Iris pigment epithelial cell (primary cell): Measurements from ENCODE around the gene DONSON.

ENCODE experiments used
- DNase-seq: peaks from one replicate; pipeline ENCODE4 v3.0.0-alpha.2; 2011; ENCODE audit warnings: low read depth

The DONSON gene

GRCh38 chr21:33561373-33561772 lies 27.1 kb downstream of the DONSON start:
- DNase-seq = no peak

DNA sequence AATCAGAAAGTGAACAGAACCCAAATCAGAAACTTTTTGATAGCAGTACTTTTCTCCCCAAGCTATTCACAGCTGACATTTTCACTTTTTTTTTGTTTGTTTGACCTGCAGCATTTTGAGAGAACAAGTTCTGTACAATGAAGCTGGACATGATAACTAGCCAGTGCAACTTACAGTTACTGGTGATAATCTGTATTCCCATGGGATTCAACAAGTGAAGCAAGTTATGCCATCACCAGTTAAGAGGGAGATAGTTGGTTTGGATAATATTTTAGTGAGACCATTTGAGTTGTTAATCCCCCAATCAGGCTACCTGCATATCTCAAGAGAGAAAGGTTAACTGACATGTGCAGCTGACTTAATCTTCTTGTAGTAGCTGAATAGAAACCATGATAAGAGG lies 27.5 kb downstream of the DONSON start:
- no peak for DNase-seq

DNA sequence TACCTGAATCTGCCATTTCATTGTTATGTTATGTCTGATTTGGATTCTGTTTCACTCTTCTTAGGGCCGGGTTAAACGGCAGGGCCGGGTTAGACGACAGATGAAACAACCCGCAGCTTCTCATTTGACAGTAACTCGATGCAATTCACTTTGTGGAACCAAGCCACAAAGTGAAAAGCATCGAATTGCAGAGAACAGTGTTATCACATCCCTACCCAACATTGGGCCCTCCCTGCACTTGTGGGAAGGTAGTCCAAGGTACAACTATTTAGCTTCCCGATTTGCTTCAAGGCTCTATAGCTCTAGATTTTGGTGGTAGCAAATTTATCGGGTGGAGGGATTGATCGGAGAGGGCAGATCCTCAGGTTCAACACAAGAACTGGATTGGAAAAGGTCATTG lies 28.7 kb downstream of the DONSON start:
- no peak for DNase-seq

GRCh38 chr21:33558777-33559421 lies 29.6 kb downstream of the DONSON start:
- DNase-seq = no peak

DNA sequence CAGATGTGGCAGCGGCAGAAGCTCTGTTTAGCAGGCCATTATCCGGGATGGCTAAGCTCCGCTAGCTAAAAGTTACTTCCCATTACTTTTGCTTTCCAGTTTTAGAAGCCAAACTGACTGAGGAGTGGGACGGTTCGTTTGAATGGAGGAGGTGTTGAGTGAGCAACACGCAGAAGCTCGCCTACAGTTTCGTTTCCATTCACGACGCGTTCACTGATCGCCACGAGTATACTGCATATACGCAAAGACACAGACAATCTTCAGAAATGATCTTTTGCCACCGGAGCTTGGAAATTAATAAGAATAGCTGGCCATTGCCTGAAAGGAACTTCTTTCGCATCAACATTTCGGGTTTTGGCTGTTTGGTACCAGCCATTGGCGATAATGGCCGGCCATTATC lies 31.0 kb downstream of the DONSON start:
- DNase-seq = no peak

DNA sequence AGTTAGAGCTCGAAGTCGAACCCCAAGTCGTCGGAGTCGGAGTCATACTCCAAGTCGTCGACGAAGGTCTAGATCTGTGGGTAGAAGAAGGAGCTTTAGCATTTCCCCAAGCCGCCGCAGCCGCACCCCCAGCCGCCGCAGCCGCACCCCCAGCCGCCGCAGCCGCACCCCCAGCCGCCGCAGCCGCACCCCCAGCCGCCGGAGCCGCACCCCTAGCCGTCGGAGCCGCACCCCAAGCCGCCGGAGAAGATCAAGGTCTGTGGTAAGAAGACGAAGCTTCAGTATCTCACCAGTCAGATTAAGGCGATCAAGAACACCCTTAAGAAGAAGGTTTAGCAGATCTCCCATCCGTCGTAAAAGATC lies 33.5 kb downstream of the DONSON start:
- no peak for DNase-seq

DNA sequence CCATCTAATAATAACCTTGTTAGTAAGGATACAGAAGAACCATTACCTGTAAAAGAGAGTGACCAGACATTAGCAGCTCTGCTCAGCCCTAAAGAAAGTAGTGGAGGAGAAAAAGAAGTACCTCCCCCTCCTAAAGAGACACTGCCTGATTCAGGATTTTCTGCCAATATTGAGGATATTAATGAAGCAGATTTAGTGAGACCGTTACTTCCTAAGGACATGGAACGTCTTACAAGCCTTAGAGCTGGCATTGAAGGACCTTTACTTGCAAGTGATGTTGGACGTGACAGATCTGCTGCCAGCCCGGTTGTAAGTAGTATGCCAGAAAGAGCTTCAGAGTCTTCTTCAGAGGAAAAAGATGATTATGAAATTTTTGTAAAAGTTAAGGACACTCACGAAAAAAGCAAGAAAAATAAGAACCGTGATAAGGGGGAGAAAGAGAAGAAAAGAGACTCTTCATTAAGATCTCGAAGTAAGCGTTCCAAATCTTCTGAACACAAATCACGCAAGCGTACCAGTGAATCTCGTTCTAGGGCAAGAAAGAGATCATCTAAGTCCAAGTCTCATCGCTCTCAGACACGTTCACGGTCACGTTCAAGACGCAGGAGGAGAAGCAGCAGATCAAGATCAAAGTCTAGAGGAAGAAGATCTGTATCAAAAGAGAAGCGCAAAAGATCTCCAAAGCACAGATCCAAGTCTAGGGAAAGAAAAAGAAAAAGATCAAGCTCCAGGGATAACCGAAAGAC lies 34.1 kb downstream of the DONSON start:
- no peak for DNase-seq

- no peak for DNase-seq
These were observed 35.4 kb downstream of the DONSON start for GRCh38 chr21:33552999-33553598.

- DNase-seq = no peak
These were observed 36.1 kb downstream of the DONSON start for GRCh38 chr21:33552093-33552998.

DNA sequence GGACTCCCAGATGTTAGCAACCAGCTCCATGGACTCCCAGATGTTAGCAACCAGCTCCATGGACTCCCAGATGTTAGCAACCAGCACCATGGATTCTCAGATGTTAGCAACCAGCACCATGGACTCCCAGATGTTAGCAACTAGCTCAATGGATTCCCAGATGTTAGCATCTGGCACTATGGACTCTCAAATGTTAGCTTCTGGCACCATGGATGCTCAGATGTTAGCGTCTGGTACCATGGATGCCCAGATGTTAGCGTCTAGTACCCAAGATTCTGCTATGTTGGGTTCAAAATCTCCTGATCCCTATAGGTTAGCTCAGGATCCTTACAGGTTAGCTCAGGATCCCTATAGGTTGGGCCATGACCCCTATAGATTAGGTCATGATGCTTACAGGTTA lies 36.8 kb downstream of the DONSON start:
- DNase-seq = no peak

DNA sequence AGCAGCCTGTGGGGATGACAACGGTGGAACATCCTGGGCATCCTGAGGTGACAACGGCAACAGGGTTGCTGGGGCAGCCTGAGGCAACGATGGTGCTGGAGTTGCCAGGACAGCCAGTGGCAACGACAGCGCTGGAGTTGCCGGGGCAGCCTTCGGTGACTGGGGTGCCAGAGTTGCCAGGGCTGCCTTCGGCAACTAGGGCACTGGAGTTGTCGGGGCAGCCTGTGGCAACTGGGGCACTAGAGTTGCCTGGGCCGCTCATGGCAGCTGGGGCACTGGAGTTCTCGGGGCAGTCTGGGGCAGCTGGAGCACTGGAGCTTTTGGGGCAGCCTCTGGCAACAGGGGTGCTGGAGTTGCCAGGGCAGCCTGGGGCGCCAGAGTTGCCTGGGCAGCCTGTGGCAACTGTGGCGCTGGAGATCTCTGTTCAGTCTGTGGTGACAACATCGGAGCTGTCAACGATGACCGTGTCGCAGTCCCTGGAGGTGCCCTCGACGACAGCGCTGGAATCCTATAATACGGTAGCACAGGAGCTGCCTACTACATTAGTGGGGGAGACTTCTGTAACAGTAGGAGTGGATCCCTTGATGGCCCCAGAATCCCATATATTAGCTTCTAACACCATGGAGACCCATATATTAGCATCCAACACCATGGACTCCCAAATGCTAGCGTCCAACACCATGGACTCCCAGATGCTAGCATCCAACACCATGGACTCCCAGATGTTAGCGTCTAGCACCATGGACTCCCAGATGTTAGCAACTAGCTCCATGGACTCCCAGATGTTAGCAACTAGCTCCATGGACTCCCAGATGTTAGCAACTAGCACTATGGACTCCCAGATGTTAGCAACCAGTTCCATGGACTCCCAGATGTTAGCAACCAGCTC lies 37.5 kb downstream of the DONSON start:
- no peak for DNase-seq

DNA sequence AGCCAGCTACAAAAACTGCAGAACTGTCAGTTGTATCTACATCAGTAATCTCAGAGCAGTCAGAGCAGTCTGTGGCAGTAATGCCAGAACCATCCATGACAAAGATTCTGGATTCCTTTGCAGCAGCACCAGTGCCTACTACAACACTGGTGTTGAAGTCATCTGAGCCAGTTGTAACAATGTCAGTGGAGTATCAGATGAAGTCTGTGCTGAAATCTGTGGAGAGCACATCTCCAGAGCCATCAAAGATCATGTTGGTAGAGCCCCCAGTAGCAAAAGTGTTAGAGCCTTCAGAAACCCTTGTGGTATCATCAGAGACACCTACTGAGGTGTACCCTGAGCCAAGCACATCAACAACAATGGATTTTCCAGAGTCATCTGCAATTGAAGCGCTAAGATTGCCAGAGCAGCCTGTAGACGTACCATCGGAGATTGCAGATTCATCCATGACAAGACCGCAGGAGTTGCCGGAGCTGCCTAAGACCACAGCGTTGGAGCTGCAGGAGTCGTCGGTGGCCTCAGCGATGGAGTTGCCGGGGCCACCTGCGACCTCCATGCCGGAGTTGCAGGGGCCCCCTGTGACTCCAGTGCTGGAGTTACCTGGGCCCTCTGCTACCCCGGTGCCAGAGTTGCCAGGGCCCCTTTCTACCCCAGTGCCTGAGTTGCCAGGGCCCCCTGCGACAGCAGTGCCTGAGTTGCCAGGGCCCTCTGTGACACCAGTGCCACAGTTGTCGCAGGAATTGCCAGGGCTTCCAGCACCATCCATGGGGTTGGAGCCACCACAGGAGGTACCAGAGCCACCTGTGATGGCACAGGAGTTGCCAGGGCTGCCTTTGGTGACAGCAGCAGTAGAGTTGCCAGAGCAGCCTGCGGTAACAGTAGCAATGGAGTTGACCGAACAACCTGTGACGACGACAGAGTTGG lies 38.4 kb downstream of the DONSON start:
- no peak for DNase-seq

DNA sequence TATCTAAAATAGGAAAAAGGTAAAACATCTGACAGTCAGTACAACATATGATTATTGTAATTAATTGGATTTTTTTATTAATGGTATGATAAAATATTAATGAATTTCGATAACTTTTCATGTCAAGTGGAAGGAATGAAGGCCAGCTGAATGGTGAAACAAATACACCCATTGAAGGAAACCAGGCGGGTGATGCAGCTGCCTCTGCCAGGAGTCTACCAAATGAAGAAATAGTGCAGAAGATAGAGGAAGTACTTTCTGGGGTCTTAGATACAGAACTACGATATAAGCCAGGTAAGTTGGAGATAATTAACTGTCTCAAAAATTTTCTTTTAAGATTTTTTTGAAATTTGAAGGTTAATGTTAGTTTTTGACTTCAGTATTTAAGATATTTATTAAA lies 42.4 kb downstream of the DONSON start:
- DNase-seq = no peak

DNA sequence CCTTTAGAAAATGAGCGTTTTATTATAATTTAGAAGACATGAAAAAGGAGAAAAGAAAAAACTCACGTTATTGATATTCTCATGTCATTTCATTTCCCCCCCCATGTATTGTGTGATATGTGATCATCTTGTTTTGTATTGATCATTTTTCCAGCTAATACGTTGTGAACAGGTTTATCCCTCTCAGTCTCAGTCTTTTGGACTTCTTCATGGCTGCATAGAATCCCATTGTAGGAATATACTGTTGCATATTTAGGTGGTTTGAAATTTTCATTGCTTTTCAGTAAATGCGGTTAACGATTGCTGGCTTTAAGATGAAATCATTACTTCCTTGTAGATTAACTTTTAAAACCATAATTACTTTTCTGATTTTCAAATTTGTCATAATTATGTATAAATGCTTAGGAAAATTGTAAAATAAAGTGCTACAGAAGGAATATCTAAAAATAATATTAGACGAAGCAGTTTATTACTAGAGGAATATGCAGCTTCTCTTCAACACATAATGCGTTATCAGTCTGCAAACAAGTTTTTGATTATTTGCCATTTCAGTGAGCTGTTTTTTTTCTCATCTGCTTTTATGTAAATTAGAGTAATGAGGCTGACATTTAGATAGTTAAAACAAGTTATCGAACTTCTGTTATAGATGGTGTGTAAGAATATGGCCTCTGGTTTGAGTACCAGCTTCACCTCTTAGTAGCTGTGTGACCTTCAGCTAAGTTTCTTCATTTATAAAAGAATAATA lies 43.9 kb downstream of the DONSON start:
- DNase-seq = no peak

- peak; percentile 59 for DNase-seq
These were observed 44.9 kb downstream of the DONSON start for GRCh38 chr21:33543505-33544129.

- peak; percentile 99 for DNase-seq
These were observed 45.6 kb downstream of the DONSON start, which contains the start of gene SON for GRCh38 chr21:33542640-33543504. SON (plus strand) TSS chr21:33543038; CDS start chr21:33543093, 55 bp downstream.

- peak; percentile 78 for DNase-seq
These were observed 46.5 kb downstream of the DONSON start, which contains the start of gene GART for GRCh38 chr21:33541756-33542639. GART (minus strand) TSS chr21:33542117; CDS start chr21:33539315, 2,802 bp downstream.
